NCI-H82 (cell line): Measurements from ENCODE around the gene PPP1R15A.
A peak's percentile ranks its signal among the peaks of the same experiment; 100 is the strongest.
"Not testable (repeated sequence)": the region's sequence is repeated elsewhere in the genome, so short reads cannot be mapped to it uniquely, and the experiment has no call there.

Experiments
- DNase-seq: peaks from one replicate; lab custom pipeline; 2025; lab: John Stamatoyannopoulos, UW

Gene PPP1R15A

DNA sequence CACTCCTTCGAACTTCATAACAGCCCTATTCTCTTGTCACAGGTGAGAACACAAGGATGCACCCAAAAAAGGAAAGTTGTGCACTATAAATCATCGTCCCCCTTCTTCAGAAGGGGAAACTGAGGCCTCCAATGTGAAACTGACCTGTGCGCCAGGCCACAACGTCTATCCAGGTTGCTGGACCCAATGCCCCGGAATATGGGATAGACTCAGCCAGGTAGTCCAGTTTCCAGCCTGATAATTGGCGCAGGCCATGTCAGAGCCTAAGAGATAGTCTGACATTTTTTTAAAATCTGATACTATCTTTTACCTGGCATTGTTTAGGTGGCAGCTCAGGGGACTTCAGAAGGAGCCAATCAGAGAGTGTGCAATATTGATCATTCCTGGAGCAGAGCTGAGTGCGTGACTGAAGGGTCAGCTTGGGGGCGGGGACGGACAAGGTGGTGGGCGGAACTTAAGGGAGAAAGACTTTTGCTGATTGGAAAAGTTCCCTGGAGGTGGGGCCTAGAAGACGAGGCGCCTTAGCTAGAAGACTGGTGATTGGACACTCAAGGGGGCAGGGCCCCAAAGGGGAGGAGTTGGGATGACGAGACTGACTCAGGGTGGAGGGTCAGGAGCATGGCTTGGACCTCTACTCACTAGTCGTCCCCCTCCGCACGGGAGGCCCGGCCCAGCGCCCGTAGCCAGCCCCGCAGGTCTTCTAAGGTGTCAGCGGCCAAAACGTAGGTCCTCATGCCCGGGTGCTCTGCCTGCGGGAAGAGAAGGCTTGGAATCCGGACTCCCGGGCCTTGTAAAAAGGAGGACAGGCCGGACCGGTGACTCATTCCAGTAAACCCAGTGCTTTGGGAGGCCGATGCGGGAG, 12.3 kb upstream of the PPP1R15A start:
- DNase-seq: peak; percentile 30

DNA sequence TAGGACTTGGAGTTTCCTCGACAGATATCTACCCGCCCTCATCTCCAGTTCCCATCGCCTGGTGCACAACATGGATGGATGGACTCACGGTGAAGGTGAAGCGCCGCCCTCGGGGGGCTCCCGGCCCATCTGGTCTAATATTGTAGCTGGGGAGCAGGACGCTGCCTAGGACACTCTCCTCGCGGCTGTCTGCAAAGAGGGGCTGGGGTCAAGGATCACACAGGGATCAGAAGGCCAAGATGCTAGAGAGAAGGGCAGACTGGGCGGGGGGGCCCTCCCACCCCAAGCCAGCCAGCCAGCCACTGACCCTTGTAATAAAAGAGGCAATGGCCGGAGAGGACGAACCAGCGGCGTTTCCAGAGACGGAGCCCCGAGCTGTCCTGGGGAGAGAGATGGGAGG, 10.9 kb upstream of the PPP1R15A start:
- no peak for DNase-seq

DNA sequence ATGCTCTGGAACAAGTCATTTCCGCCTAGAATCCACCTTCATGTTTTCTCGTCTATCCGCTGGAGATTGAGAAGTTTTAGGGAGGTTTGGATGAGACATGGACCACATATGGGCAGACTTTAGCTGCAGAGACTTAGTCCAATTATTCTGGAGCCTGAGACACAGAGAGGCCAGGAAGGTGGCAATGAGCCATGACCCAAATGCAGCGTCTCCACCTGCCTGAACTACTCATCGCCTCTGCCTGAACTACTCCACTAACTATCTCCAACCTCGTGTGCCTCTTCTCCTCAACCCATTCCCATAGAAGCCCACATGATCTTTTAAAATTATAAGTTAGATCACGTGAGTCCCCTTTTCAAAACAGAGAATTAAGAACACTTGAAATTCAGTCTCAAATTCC, 9.4 kb upstream of the PPP1R15A start:
- DNase-seq: peak; percentile 42

DNA sequence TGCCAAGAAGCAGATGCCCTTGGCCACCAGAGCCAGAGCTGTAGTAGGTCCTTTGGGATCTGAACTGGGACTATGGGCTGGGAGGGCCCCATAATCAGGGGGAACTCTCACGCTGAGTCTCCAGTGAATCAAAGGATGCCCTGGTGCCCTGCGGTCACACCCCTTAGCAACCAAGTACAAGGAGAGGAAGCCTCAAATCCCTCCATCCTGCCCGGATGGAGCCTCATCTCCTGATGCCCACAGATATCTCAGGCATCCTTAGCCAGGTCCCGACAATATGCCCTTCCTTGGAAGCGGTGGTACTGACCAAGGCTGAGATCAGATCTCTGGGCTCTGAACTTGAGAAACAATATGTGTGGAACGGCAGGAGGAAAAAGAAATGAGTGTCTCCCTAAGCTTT, 5.5 kb upstream of the PPP1R15A start:
- DNase-seq: no peak

DNA sequence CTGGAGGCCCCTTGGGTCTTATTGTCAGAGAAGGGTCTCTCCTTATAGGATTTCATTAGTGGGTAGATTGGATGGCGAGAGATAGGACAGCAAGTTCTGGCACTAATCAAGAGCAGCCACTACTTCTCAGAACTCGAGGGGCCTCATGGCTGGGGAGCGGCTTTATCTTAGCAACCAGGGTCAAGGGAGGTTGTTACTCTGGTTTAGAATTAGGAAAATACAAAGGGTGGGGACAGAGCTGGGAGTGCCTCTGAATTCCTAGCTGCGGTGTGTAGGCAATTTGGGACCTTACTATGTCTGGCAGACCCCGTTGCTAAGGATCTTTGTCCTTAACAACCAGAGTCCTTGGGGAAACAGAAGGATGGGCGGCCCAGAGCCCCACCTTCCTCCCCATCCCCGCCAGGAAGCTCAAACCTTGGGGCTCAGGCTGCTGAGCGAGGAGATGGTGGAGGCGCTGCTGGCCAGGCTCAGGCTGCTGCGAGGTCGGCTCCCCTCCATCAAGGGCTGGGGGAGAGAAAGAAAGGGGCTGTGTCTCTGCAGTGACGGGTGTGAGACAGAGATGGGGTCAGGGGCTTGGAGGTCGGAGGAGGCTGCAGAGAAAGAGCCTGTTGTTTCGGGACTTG, 5.0 kb upstream of the PPP1R15A start:
- DNase-seq: no peak

DNA sequence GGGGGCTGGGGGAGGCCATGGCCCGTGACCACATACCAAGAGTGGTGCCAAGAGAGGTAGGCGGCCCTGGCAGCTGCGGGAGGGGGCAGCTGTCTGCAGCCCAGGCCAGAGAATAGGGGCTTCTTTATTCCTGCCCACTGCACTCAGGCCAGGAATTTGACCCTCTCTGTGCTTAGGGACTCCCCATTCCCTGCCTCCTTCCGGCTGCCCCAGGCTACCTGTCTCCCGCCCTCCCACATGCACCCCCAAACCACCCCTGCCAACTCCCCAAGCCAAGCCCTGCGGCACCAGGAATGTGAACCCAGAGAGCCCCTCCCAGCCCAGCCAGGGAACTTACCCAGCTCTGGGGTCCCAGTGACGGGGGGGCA, 4.5 kb upstream of the PPP1R15A start:
- DNase-seq: no peak

DNA sequence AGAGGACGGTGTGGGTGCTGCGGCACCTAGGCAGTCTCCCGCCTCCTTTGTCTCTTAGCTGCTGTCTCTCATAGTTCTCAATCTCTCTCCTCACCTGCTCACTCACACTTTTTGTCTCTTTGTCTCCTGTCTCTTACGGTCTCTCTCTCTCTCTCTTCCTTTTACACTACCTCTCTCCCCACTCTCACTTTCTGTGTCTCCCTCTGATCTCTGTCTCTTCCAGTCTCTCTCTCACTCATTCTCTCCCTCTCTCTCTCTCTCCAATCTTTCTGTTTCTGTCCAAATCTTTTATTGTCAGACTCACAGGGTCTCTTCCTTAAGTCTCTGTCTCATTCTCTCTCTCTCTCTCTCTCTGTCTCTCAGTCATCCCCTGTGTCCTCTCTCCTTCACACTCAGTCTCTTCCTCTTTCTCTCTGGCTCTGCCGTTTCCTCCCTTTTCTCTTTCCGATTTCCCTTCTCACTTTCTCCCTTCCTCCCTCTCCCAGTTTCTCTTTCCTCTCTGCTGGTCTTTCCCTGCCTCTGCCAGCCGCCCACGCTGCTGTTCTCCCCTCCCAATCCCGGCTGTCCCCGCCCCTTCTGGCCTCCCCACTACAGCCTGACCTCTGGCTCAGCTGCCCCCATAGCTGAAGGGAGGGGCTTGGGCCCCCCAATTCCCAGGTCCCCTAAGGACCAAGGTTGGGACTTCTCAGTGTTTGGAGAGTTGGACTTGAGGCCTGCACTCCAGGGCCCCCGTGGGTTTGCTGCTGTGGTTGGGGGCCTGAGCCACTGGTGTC, 3.9 kb upstream of the PPP1R15A start, which contains the start of gene PLEKHA4:
TSS of gene PLEKHA4 (minus strand) at position 504 of the 773 bp plus-strand sequence. CDS start 997 bp downstream, outside the sequence.
- peak; percentile 30 for DNase-seq

DNA sequence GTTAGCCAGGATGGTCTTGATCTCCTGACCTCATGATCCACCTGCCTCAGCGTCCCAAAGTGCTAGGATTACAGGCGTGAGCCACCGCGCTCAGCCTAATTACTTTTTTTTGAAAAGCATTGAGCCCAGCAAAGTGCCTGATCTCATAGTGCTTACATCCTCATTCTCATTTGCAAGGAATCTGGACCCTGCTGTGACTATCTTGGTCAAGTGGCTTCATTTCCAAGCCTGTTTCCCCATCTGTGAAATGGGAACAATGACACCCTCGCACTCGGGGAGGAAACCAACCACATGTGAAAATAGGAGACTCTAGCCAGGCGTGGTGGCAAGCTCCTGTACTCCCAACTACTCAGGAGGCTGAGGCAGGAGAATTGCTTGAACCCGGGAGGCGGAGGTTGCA, 2.2 kb upstream of the PPP1R15A start:
- no peak for DNase-seq

DNA sequence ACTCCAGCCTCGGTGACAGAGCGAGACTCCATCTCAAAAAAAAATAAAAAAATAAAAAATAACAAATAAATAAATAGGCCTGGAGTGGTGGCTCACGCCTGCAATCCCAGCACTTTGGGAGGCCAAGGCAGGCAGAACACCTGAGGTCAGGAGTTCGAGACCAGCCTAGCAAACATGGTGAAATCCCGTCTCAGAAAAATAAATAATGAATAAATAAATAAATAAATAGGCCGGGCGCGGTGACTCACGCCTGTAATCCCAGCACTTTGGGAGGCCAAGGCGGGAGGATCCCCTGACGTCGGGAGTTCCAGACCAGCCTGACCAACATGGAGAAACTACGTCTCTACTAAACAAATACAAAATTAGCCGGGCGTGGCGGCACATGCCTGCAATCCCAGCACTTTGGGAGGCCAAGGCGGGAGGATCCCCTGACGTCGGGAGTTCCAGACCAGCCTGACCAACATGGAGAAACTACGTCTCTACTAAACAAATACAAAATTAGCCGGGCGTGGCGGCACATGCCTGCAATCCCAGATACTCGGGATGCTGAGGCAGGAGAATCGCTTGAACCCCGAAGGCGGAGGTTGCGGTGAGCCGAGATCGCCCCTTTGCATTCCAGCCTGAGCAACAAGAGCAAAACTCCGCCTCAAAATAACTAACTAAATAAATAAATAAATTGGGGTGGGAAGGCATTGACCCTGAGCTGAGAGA, 595 bp upstream of the PPP1R15A start:
- DNase-seq: not testable (repeated sequence)

DNA sequence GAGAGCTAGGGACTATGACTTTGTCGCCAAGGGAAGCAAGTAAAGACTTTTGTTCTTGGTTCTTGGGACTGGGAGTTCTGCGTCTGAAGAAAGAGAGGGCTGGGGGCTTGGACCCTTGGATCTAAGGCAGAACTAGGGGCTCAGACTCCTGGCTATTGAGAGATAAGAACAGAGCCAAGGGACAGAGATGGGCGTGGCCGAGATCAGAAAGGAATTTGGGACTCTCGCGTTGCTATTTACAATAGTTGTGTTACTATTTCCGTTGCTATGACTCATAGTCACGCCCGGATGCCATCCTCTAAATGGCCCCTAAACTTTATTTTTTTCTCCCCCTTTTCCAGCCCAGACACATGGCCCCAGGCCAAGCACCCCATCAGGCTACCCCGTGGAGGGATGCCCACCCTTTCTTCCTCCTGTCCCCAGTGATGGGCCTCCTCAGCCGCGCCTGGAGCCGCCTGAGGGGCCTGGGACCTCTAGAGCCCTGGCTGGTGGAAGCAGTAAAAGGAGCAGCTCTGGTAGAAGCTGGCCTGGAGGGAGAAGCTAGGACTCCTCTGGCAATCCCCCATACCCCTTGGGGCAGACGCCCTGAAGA, 759 bp downstream of the PPP1R15A start:
- DNase-seq: peak; percentile 79

DNA sequence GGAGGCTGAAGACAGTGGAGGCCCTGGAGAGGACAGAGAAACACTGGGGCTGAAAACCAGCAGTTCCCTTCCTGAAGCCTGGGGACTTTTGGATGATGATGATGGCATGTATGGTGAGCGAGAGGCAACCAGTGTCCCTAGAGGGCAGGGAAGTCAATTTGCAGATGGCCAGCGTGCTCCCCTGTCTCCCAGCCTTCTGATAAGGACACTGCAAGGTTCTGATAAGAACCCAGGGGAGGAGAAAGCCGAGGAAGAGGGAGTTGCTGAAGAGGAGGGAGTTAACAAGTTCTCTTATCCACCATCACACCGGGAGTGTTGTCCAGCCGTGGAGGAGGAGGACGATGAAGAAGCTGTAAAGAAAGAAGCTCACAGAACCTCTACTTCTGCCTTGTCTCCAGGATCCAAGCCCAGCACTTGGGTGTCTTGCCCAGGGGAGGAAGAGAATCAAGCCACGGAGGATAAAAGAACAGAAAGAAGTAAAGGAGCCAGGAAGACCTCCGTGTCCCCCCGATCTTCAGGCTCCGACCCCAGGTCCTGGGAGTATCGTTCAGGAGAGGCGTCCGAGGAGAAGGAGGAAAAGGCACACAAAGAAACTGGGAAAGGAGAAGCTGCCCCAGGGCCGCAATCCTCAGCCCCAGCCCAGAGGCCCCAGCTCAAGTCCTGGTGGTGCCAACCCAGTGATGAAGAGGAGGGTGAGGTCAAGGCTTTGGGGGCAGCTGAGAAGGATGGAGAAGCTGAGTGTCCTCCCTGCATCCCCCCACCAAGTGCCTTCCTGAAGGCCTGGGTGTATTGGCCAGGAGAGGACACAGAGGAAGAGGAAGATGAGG, 1.5 kb downstream of the PPP1R15A start:
- no peak for DNase-seq

DNA sequence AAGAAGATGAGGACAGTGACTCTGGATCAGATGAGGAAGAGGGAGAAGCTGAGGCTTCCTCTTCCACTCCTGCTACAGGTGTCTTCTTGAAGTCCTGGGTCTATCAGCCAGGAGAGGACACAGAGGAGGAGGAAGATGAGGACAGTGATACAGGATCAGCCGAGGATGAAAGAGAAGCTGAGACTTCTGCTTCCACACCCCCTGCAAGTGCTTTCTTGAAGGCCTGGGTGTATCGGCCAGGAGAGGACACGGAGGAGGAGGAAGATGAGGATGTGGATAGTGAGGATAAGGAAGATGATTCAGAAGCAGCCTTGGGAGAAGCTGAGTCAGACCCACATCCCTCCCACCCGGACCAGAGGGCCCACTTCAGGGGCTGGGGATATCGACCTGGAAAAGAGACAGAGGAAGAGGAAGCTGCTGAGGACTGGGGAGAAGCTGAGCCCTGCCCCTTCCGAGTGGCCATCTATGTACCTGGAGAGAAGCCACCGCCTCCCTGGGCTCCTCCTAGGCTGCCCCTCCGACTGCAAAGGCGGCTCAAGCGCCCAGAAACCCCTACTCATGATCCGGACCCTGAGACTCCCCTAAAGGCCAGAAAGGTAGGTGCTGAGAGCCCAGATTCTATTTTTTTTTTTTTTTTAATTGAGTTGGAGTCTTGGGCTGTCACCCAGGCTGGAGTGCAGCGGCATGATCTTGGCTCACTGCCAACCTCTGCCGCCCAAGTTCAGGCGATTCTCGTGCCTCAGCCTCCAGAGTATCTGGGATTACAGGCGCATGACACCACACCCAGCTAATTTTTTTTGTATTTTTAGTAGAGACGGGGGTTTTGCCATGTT, 2.3 kb downstream of the PPP1R15A start:
- DNase-seq: peak; percentile 60

DNA sequence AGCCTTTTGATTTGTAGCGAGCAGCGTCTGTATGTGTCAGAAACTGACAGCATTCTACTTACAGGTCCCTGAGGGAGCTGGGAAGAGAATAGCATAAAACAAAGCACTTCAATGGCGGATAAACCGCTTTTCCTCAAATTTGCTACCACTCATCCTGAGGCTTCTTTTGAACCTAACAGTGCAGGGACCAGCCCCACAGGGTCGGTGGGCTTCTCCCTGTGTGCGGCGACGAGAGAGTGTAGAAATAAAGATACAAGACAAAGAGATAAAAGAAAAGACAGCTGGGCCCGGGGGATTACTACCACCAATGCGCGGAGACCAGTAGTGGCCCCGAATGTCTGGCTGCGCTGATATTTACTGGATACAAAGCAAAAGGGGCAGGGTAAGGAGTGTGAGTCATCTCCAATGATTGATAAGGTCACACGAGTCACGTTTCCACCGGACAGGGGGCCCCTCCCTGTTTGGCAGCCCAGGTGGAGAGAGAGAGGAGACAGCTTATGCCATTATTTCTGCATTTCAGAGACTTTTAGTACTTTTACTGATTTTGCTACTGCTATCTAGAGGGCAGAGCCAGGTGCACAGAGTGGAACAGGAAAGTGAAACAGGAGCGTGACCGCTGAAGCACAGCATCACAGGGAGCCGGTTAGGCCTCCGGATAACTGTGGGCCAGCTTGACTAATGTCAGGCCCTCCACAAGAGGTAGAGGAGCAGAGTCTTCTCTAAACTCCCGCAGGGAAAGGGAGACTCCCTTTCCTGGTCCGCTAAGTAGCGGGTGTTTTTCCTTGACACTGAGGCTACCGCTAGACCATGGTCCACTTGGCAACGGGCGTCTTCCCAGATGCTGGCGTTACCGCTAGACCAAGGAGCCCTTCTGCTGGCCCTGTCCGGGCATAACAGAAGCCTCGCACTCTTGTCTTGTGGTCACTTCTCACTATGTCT, 4.1 kb downstream of the PPP1R15A start:
- peak; percentile 81 for DNase-seq

DNA sequence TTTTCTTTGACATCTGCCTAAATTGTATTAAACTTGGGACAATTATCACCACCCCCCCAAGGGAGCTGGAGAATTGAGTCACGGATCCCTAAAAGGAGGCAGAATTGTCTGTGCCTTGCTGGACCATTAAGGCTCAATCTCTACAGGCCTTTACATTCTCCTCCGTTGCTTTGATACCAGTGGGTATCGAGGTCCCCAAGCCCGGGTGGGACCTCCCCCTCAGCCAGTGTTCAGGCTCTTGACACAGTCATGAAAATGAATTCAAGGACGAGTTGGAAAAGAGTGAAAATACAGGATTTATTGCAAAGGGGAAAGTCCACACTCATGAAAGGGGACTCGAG, 5.6 kb downstream of the PPP1R15A start:
- DNase-seq: no peak

DNA sequence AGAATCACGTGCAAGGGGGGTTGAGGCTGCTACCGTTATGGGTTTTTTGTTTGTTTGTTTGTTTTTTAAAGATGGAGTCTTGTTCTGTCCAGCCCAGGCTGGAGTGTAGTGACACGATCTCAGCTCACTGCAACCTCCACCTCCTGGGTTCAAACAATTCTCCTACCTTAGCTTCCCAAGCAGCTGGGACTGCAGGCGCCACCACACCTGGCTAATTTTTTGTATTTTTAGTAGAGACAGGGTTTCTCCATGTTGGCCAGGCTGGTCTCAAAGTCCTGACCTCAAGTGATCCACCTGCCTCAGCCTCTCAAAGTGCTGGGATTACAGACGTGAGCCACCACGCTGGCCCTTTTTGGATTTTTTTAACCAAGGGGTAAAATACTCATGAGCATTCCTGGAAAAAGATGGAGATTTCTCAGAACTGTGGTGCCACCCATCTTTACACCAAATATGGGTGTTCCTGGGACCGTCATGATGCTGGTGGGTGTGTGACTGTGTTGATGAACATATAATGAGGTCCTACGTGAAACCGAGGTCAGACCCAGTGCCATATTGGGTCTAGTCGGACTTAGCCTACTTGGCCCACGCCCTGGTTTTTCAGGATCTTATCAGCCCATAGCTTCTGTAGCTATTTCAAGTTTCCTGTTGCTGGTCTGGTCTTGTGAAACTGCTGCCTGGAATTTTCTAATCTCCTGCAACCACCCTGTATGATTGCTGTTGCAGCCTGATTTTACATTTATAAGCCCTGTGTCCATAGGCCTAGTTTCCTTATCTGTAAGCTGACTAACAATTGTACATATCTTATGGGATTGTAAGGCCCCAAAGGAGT, 6.2 kb downstream of the PPP1R15A start:
- DNase-seq: no peak

DNA sequence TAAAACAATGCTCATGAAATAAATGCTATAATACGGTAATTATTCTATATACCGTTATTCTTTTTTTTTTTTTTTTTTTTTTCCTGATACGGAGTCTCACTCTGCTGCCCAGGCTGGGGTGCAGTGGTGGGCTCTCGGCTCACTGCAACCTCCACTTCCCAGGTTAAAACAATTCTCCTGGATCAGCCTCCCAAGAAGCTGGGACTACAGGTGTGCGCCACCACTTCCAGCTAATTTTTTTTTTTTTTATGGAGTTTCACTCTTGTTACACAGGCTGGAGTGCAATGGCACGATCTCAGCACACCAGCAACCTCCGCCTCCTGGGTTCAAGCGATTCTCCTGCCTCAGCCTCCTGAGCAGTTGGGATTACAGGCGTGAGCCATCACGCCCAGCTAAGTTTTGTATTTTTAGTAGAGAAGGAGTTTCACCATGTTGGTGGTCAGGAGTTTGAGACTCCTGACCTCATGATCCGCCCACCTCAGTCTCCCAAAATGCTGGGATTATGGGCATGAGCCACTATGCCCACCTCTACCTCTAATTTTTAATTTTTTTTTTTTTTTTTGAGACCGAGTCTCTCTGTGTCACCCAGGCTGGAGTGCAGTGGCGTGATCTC, 6.9 kb downstream of the PPP1R15A start:
- no peak for DNase-seq

DNA sequence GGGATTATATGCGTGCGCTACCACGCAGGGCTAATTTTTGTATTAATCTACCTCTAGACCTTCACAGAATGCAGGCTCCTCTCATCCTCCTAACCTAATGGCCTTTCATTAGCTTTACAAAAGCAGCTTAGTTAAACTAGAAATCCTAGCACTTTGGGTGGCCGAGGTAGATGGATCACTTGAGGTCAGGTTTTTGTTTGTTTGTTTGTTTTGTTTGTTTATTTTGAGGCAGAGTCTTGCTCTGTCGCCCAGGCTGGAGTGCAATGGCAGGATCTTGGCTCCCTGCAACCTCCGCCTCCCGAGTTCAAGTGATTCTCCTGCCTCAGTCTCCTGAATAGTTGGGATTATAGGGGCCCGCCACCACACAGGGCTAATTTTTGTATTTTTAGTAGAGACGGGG, 7.5 kb downstream of the PPP1R15A start:
- peak; percentile 69 for DNase-seq
